Suprapubic skin (tissue), 4 donors: Measurements from ENCODE around the gene COX6A1. TPM values are rescaled to one million over a fixed set of nuclear protein-coding genes. Genes with fewer than 3 reads are reported as not detected.

Experiments
- DNase-seq, 2 donors: peaks; one replicate each; pipeline ENCODE4 v3.0.0-alpha.2; 2019; ENCODE audit warnings: low spot score in 2 of 2
- H3K27ac ChIP-seq: fragments of 200-600 bp; sonication (generic); one replicate; pipeline ENCODE4 v1.5.1; 2019
- H3K27me3 ChIP-seq: fragments of 200-600 bp; sonication (generic); one replicate; pipeline ENCODE4 v1.5.1; 2019
- H3K36me3 ChIP-seq: fragments of 200-600 bp; sonication (generic); one replicate; pipeline ENCODE4 v1.5.1; 2019
- H3K4me1 ChIP-seq: fragments of 200-600 bp; sonication (generic); one replicate; pipeline ENCODE4 v1.5.1; 2019
- H3K4me3 ChIP-seq: fragments of 200-600 bp; sonication (generic); one replicate; pipeline ENCODE4 v1.5.1; 2019; ENCODE audit warnings: mild to moderate bottlenecking
- H3K9me3 ChIP-seq: fragments of 200-600 bp; sonication (generic); one replicate; pipeline ENCODE4 v1.5.1; 2019
- EP300 ChIP-seq: sonication (generic); formaldehyde crosslinking; IDR thresholded peaks from one replicate; pipeline ENCODE4 v1.6.1; 2017; ENCODE audit warnings: antibody characterized with exemption
- POLR2A ChIP-seq, 2 donors: fragments of 450-650 bp; IDR thresholded peaks; one replicate each; pipeline ENCODE4 v1.6.1; 2017; ENCODE audit warnings: antibody characterized with exemption in 2 of 2, mild to moderate bottlenecking in 2 of 2, moderate library complexity in 2 of 2
- POLR2AphosphoS5 ChIP-seq, 3 donors: sonication (generic); formaldehyde crosslinking; IDR thresholded peaks; one replicate each; pipeline ENCODE4 v1.6.1; 2017; ENCODE audit warnings: antibody characterized with exemption in 3 of 3
- WGBS: methylation state at CpG from one replicate; pipeline ENCODE4 v1.1.5; 2018; 5-methylcytosine and 5-hydroxymethylcytosine counted together
- total RNA-seq, 4 donors: library from RNA; depleted of rRNA; stranded (reverse); fragments of >200 nt; gene quantifications; one replicate each; pipeline ENCODE4 v1.1.0, GENCODE V29; 2016
- TF ChIP-seq, protein P1 (sequence below), 2 donors: fragments of 200-600 bp in 1 of 2; fragments of 450-650 bp in 1 of 2; sonication (generic) in 1 of 2; IDR thresholded peaks; one replicate each; pipeline ENCODE4 v1.5.1; 2016 to 2019; ENCODE audit warnings: antibody characterized with exemption in 2 of 2, mild to moderate bottlenecking in 1 of 2, moderate library complexity in 1 of 2

COX6A1 gene
- total RNA-seq, 4 donors from 2014 or later: 569 to 1,135 (median 836) TPM

GRCh38 chr12:120397824-120398540 is 39.9 kb upstream of the COX6A1 start:
- no peaks in the 10 kb centered on the region for H3K36me3 ChIP-seq
- WGBS: 64% methylated on average over 33 of the region's 33 CpGs
- peaks cover 30% of the 10 kb centered on the region for H3K27me3 ChIP-seq
- no peak for TF ChIP-seq EP300
- no peak for TF ChIP-seq POLR2AphosphoS5 (IDR thresholded peaks at IDR 0.05)
- no peak overlapping the region for H3K27ac ChIP-seq
- H3K9me3 ChIP-seq: no peaks in the 10 kb centered on the region
- H3K4me1 ChIP-seq: no peaks in the 10 kb centered on the region
- no peak for DNase-seq
- H3K4me3 ChIP-seq: no peak overlapping the region

DNA sequence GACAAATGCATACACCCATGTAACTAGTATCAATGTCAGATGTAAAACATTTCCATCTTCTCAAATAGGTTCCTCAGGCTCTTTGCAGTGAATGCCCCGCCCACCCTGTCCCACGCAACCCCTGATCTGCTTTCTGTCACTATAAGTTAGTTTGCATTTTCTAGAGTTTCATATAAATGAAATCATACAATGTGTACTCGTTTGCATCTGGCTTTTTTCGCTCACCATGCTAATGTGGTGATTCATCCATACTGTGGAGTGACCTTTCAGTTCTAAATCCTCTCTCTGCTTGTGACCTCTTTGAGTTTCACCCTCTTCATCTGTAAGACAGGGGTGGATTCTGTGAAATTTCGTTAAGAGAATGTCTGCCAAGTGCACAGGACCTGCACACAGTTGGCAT is 38.4 kb upstream of the COX6A1 start:
- Histone ChIP-seq H3K27me3 (peaks cover 24% of the 10 kb centered on the region), H3K27ac (no peak overlapping the region), H3K4me1 (no peaks in the 10 kb centered on the region), H3K36me3 (no peaks in the 10 kb centered on the region), H3K4me3 (no peak overlapping the region), H3K9me3 (no peaks in the 10 kb centered on the region)
- no peak for TF ChIP-seq POLR2A (IDR thresholded peaks at IDR 0.05)
- TF ChIP-seq, protein P1, sequence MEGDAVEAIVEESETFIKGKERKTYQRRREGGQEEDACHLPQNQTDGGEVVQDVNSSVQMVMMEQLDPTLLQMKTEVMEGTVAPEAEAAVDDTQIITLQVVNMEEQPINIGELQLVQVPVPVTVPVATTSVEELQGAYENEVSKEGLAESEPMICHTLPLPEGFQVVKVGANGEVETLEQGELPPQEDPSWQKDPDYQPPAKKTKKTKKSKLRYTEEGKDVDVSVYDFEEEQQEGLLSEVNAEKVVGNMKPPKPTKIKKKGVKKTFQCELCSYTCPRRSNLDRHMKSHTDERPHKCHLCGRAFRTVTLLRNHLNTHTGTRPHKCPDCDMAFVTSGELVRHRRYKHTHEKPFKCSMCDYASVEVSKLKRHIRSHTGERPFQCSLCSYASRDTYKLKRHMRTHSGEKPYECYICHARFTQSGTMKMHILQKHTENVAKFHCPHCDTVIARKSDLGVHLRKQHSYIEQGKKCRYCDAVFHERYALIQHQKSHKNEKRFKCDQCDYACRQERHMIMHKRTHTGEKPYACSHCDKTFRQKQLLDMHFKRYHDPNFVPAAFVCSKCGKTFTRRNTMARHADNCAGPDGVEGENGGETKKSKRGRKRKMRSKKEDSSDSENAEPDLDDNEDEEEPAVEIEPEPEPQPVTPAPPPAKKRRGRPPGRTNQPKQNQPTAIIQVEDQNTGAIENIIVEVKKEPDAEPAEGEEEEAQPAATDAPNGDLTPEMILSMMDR (IDR thresholded peaks at IDR 0.05): no peak
- TF ChIP-seq POLR2AphosphoS5 (IDR thresholded peaks at IDR 0.05): no peak
- no peak for TF ChIP-seq EP300
- DNase-seq: no peak
- WGBS: 78% methylated on average over 5 of the region's 5 CpGs

- WGBS: 45% methylated on average over 12 of the region's 13 CpGs
- Histone ChIP-seq H3K27me3 (peaks cover 6% of the 10 kb centered on the region), H3K4me1 (no peaks in the 10 kb centered on the region), H3K9me3 (no peaks in the 10 kb centered on the region), H3K4me3 (no peak overlapping the region), H3K36me3 (no peaks in the 10 kb centered on the region), H3K27ac (no peak overlapping the region)
- no peak for DNase-seq
- TF ChIP-seq POLR2A (IDR thresholded peaks at IDR 0.05) (no peak), EP300 (no peak), POLR2AphosphoS5 (IDR thresholded peaks at IDR 0.05) (no peak)
- TF ChIP-seq, protein P1 (IDR thresholded peaks at IDR 0.05): no peak
Observed at GRCh38 chr12:120402217-120402616, 35.7 kb upstream of the COX6A1 start.

DNA sequence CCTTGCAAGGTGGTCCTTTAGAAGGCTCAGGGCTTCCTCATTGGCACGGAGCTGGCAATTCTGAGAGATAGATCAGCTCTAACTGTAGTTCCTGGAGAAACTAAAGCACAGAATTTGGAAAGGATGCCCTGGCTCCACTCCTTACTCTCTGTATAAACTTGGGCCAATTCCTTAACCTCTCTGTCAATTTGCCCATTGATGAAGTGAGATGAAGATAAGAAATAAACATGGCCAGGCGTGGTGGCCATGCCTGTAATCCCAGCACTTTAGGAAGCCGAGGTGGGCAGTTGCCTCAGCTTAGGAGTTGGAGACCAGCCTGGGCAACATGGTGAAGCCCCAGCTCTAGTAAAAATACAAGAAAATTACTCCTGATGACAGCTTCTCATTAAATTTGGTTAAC is 34.0 kb upstream of the COX6A1 start:
- DNase-seq: no peak
- no peaks in the 10 kb centered on the region for H3K9me3 ChIP-seq
- no peak overlapping the region for H3K27ac ChIP-seq
- TF ChIP-seq POLR2AphosphoS5 (IDR thresholded peaks at IDR 0.05): no peak
- TF ChIP-seq, protein P1 (IDR thresholded peaks at IDR 0.05): no peak
- no peak for TF ChIP-seq EP300
- no peak for TF ChIP-seq POLR2A (IDR thresholded peaks at IDR 0.05)
- 64% methylated on average over 3 of the region's 3 CpGs for WGBS
- H3K4me1 ChIP-seq: no peaks in the 10 kb centered on the region
- no peaks in the 10 kb centered on the region for H3K27me3 ChIP-seq
- H3K4me3 ChIP-seq: no peak overlapping the region
- no peaks in the 10 kb centered on the region for H3K36me3 ChIP-seq

DNA sequence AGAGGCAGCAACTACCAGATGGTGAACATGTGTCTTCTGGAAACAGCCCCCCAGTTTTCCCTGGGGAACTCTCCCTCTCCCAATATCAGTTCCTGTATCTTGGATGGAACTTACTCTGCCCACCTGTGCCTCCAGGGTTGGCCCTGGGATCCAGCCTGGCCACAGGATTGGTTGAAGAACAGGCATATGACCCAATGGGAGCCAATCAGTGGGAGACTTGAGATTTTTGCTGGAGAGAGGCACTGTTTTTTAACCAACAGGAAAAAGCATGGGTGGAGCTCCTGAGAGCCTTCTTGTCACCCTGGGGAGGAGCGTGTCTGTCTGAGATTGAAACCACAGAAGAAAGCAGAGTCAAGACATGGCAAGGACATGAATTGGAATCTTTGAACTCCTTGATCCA is 33.6 kb upstream of the COX6A1 start:
- H3K27me3 ChIP-seq: no peaks in the 10 kb centered on the region
- WGBS: 33% methylated on average over 1 of the region's 1 CpG
- no peak overlapping the region for H3K4me3 ChIP-seq
- no peak overlapping the region for H3K27ac ChIP-seq
- H3K4me1 ChIP-seq: no peaks in the 10 kb centered on the region
- no peak for DNase-seq
- no peaks in the 10 kb centered on the region for H3K36me3 ChIP-seq
- TF ChIP-seq, protein P1 (IDR thresholded peaks at IDR 0.05): no peak
- no peak for TF ChIP-seq EP300
- H3K9me3 ChIP-seq: no peaks in the 10 kb centered on the region

GRCh38 chr12:120406069-120406468 is 31.8 kb upstream of the COX6A1 start:
- H3K4me3 ChIP-seq: no peak overlapping the region
- H3K27me3 ChIP-seq: no peaks in the 10 kb centered on the region
- no peaks in the 10 kb centered on the region for H3K4me1 ChIP-seq
- no peaks in the 10 kb centered on the region for H3K9me3 ChIP-seq
- no peak overlapping the region for H3K27ac ChIP-seq
- no peaks in the 10 kb centered on the region for H3K36me3 ChIP-seq
- TF ChIP-seq, protein P1 (IDR thresholded peaks at IDR 0.05): no peak
- DNase-seq: no peak
- WGBS: 85% methylated on average over 3 of the region's 3 CpGs
